Neural cell (in vitro differentiated cells): ENCODE measurements around the gene GET4.

ENCODE experiments used
- EP300 ChIP-seq: fragments of 450-650 bp; conservative IDR thresholded peaks from 2 replicates; pipeline ENCODE4 v1.6.1; 2014; ENCODE audit warnings: antibody characterized with exemption, mild to moderate bottlenecking, moderate library complexity; ENCODE audit not compliant: poor library complexity, severe bottlenecking
- EZH2 ChIP-seq: fragments of 200-600, 300-800 bp; shearing (Covaris generic), sonication (generic); IDR thresholded peaks from 2 replicates; pipeline ENCODE4 v1.6.1; 2014; ENCODE audit warnings: antibody characterized with exemption, low read length, borderline replicate concordance, mild to moderate bottlenecking; ENCODE audit not compliant: insufficient read depth, poor library complexity, severe bottlenecking
- MXI1 ChIP-seq: fragments of 450-650 bp; conservative IDR thresholded peaks from 2 replicates; pipeline ENCODE4 v1.6.1; 2014; ENCODE audit warnings: antibody characterized with exemption, mild to moderate bottlenecking; ENCODE audit not compliant: poor library complexity, severe bottlenecking
- POLR2AphosphoS5 ChIP-seq: IDR thresholded peaks from 2 replicates; pipeline ENCODE4 v1.6.1; 2012
- RAD21 ChIP-seq: fragments of 450-650 bp; conservative IDR thresholded peaks from 2 replicates; pipeline ENCODE4 v1.6.1; 2014; ENCODE audit warnings: antibody characterized with exemption, mild to moderate bottlenecking, moderate library complexity
- REST ChIP-seq: IDR thresholded peaks from 2 replicates; pipeline ENCODE4 v1.6.1; 2012; ENCODE audit warnings: borderline replicate concordance
- SMC3 ChIP-seq: fragments of 450-650 bp; conservative IDR thresholded peaks from 2 replicates; pipeline ENCODE4 v1.6.1; 2014; ENCODE audit warnings: antibody characterized with exemption, mild to moderate bottlenecking, moderate library complexity; ENCODE audit not compliant: poor library complexity
- TF ChIP-seq, protein P1 (sequence below): fragments of 450-650 bp; IDR thresholded peaks from 2 replicates; pipeline ENCODE4 v1.5.1; 2014; ENCODE audit warnings: antibody characterized with exemption, mild to moderate bottlenecking, moderate library complexity; ENCODE audit not compliant: poor library complexity, severe bottlenecking

GRCh38 chr7:876077-876971, at the start of gene GET4:
- TF ChIP-seq, protein P1, sequence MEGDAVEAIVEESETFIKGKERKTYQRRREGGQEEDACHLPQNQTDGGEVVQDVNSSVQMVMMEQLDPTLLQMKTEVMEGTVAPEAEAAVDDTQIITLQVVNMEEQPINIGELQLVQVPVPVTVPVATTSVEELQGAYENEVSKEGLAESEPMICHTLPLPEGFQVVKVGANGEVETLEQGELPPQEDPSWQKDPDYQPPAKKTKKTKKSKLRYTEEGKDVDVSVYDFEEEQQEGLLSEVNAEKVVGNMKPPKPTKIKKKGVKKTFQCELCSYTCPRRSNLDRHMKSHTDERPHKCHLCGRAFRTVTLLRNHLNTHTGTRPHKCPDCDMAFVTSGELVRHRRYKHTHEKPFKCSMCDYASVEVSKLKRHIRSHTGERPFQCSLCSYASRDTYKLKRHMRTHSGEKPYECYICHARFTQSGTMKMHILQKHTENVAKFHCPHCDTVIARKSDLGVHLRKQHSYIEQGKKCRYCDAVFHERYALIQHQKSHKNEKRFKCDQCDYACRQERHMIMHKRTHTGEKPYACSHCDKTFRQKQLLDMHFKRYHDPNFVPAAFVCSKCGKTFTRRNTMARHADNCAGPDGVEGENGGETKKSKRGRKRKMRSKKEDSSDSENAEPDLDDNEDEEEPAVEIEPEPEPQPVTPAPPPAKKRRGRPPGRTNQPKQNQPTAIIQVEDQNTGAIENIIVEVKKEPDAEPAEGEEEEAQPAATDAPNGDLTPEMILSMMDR, result peak; percentile 42
- TF ChIP-seq EZH2 (no peak), POLR2AphosphoS5 (peak; percentile 87), EP300 (peak; percentile 81), REST (no peak), MXI1 (peak; percentile 80), SMC3 (peak; percentile 14), RAD21 (peak; percentile 31)
